Astrocyte (in vitro differentiated cells and primary cell): Measurements from ENCODE around the gene JAG2. TPM values are rescaled to one million over a fixed set of nuclear protein-coding genes. Genes with fewer than 3 reads are reported as not detected.
A peak's percentile ranks its signal among the peaks of the same experiment; 100 is the strongest.

Experiments
- DNase-seq: peaks from one replicate; pipeline ENCODE4 v3.0.0-alpha.2; 2010; ENCODE audit warnings: low read depth
- FAIRE-seq: peaks from 2 replicates; lab custom pipeline; 2011; peaks lifted over from hg19 to GRCh38; lab: Jason Lieb, UNC
- H2AFZ ChIP-seq: 2 replicates; pipeline ENCODE4 v1.6.0; 2012; ENCODE audit warnings: low read depth, low read length, inconsistent platforms
- H3K27ac ChIP-seq: 2 replicates; pipeline ENCODE4 v1.5.1; 2011; ENCODE audit warnings: low read depth, low read length, inconsistent platforms
- H3K27me3 ChIP-seq: 2 replicates; pipeline ENCODE4 v1.6.0; 2011; ENCODE audit warnings: low read length, inconsistent platforms; ENCODE audit not compliant: insufficient read depth
- H3K36me3 ChIP-seq: 2 replicates; pipeline ENCODE4 v1.5.1; 2011; ENCODE audit warnings: low read length, inconsistent platforms; ENCODE audit not compliant: insufficient read depth
- H3K4me1 ChIP-seq: 2 replicates; pipeline ENCODE4 v1.5.1; 2011; ENCODE audit warnings: low read length, inconsistent platforms; ENCODE audit not compliant: insufficient read depth
- H3K4me2 ChIP-seq: 2 replicates; pipeline ENCODE4 v1.6.0; 2012; ENCODE audit warnings: low read length, inconsistent platforms
- H3K4me3 ChIP-seq: 2 replicates; pipeline ENCODE4 v1.5.1; 2011; ENCODE audit warnings: low read depth, mild to moderate bottlenecking, low read length, inconsistent platforms; ENCODE audit not compliant: insufficient read depth
- H3K79me2 ChIP-seq: 2 replicates; pipeline ENCODE4 v1.6.0; 2012; ENCODE audit warnings: mild to moderate bottlenecking, low read length, inconsistent platforms; ENCODE audit not compliant: insufficient read depth
- H3K9ac ChIP-seq: 2 replicates; pipeline ENCODE4 v1.6.0; 2012; ENCODE audit warnings: mild to moderate bottlenecking, low read length, inconsistent platforms
- H3K9me3 ChIP-seq: 2 replicates; pipeline ENCODE4 v1.5.1; 2012; ENCODE audit warnings: low read depth, mild to moderate bottlenecking, low read length, inconsistent platforms; ENCODE audit not compliant: insufficient read depth
- H4K20me1 ChIP-seq: 2 replicates; pipeline ENCODE4 v1.6.0; 2012; ENCODE audit warnings: low read length, inconsistent platforms; ENCODE audit not compliant: insufficient read depth
- H3K27ac Mint-ChIP-seq: one replicate; pipeline ENCODE4 v1.8.0; 2021; ENCODE audit warnings: mild to moderate bottlenecking, mixed read lengths; ENCODE audit not compliant: unreplicated experiment
- H3K27me3 Mint-ChIP-seq: one replicate; pipeline ENCODE4 v1.8.0; 2021; ENCODE audit warnings: low read depth, mixed read lengths; ENCODE audit not compliant: unreplicated experiment
- H3K36me3 Mint-ChIP-seq: one replicate; pipeline ENCODE4 v1.8.0; 2021; ENCODE audit warnings: low read depth, mixed read lengths; ENCODE audit not compliant: unreplicated experiment
- H3K4me1 Mint-ChIP-seq: one replicate; pipeline ENCODE4 v1.8.0; 2021; ENCODE audit warnings: low read depth, mixed read lengths; ENCODE audit not compliant: unreplicated experiment
- H3K4me3 Mint-ChIP-seq: one replicate; pipeline ENCODE4 v1.8.0; 2021; ENCODE audit warnings: mild to moderate bottlenecking, moderate library complexity, mixed read lengths; ENCODE audit not compliant: unreplicated experiment
- H3K9me3 Mint-ChIP-seq: one replicate; pipeline ENCODE4 v1.8.0; 2021; ENCODE audit warnings: mild to moderate bottlenecking, mixed read lengths; ENCODE audit not compliant: unreplicated experiment
- EZH2 ChIP-seq: IDR thresholded peaks from 2 replicates; pipeline ENCODE4 v1.6.1; 2012; ENCODE audit warnings: mild to moderate bottlenecking, low read length, inconsistent platforms; ENCODE audit not compliant: insufficient read depth
- total RNA-seq: library from RNA; stranded (reverse); gene quantifications from 2 replicates; pipeline ENCODE4 v1.2.1, GENCODE V29; 2021
- TF ChIP-seq, protein P1 (sequence below): IDR thresholded peaks from 2 replicates; pipeline ENCODE4 v1.5.1; 2011; ENCODE audit warnings: low read depth, mild to moderate bottlenecking, inconsistent platforms, low read length, moderate library complexity; ENCODE audit not compliant: insufficient read depth

JAG2 gene
- total RNA-seq, 1 donor from 2014 or later: 6.6 TPM

DNA sequence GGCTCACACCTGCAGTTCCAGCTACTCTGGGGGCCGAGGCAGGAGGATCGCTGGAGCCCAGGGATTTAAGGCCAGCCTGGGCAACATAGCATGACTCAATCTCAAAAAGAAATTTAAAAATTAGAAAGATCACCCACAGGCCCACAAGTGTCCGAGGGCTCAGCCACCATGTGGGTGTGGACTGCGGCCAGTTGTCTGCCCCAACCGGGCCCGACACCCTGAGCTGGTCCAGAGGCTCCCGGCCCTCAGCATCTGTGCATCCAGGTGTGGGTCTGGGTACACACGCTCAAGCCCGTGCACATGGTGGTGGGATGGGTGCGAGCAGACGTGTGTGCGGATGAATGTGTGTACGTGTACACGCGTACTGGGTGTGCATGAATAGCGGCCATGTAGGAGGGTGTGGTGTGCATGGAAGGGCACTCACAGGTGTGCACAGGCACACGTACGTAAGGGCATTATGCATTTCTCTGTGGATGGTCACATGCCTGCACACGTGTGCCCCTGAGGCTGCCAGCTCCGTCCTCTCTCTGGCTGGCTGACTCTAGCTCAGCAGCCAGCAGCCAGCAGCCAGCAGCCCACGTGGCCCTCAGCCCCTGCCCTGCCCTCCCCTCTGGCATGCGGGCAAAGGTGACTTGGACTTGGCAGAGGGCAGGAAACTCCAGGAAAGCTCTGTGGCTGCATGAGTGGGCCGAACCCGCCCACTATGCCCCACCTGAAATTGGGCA lies 35.8 kb upstream of the JAG2 start:
- H3K36me3 ChIP-seq: no peaks in the 10 kb centered on the region
- no peak overlapping the region for H3K4me3 ChIP-seq
- H4K20me1 ChIP-seq: no peaks in the 10 kb centered on the region
- H3K9me3 ChIP-seq: no peaks in the 10 kb centered on the region
- no peaks in the 10 kb centered on the region for H3K27me3 ChIP-seq
- H3K79me2 ChIP-seq: no peaks in the 10 kb centered on the region
- no peaks in the 10 kb centered on the region for H3K4me1 ChIP-seq
- no peak for FAIRE-seq
- no peak overlapping the region for H3K27ac ChIP-seq
- no peaks in the 10 kb centered on the region for H3K9me3 Mint-ChIP-seq
- no peaks in the 10 kb centered on the region for H3K4me1 Mint-ChIP-seq
- H3K4me3 Mint-ChIP-seq: no peak overlapping the region
- no peak overlapping the region for H3K4me2 ChIP-seq
- no peak overlapping the region for H3K9ac ChIP-seq
- no peak overlapping the region for H3K27ac Mint-ChIP-seq
- peaks cover 15% of the 10 kb centered on the region for H3K27me3 Mint-ChIP-seq
- TF ChIP-seq, protein P1, sequence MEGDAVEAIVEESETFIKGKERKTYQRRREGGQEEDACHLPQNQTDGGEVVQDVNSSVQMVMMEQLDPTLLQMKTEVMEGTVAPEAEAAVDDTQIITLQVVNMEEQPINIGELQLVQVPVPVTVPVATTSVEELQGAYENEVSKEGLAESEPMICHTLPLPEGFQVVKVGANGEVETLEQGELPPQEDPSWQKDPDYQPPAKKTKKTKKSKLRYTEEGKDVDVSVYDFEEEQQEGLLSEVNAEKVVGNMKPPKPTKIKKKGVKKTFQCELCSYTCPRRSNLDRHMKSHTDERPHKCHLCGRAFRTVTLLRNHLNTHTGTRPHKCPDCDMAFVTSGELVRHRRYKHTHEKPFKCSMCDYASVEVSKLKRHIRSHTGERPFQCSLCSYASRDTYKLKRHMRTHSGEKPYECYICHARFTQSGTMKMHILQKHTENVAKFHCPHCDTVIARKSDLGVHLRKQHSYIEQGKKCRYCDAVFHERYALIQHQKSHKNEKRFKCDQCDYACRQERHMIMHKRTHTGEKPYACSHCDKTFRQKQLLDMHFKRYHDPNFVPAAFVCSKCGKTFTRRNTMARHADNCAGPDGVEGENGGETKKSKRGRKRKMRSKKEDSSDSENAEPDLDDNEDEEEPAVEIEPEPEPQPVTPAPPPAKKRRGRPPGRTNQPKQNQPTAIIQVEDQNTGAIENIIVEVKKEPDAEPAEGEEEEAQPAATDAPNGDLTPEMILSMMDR: no peak
- TF ChIP-seq EZH2: no peak
- no peak for DNase-seq
- H2AFZ ChIP-seq: no peak overlapping the region
- H3K36me3 Mint-ChIP-seq: no peaks in the 10 kb centered on the region

DNA sequence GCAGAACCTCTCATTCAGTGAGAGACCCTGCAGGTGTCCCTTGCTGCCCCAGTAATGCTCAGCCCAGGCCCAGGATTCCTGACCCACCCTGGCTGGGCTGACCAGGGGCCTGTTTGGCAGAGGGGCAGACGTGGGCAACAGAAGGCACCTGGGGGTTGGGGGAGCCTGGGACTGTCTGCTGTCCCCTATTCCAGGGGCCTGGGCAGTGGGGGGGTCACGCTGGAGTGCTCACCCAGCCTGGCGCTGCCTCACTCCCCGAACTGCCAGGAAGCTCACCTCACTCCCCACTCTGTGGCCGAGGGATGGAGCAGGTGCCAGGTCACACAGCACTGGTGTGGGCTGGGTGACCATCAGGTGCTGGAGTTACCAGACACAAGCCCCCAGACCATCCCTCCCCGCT lies 35.1 kb upstream of the JAG2 start:
- Histone ChIP-seq H3K4me3 (no peak overlapping the region), H3K9ac (no peak overlapping the region), H3K4me2 (no peak overlapping the region), H3K4me1 (peaks cover 4% of the 10 kb centered on the region), H3K9me3 (no peaks in the 10 kb centered on the region), H3K79me2 (no peaks in the 10 kb centered on the region), H3K27me3 (no peaks in the 10 kb centered on the region), H3K36me3 (no peaks in the 10 kb centered on the region), H4K20me1 (no peaks in the 10 kb centered on the region), H2AFZ (no peak overlapping the region), H3K27ac (no peak overlapping the region)
- no peak overlapping the region for H3K27ac Mint-ChIP-seq
- peaks cover 15% of the 10 kb centered on the region for H3K27me3 Mint-ChIP-seq
- no peak for DNase-seq
- peaks cover 2% of the 10 kb centered on the region for H3K4me1 Mint-ChIP-seq
- no peaks in the 10 kb centered on the region for H3K9me3 Mint-ChIP-seq
- no peaks in the 10 kb centered on the region for H3K36me3 Mint-ChIP-seq
- FAIRE-seq: no peak
- TF ChIP-seq, protein P1: no peak
- no peak for TF ChIP-seq EZH2
- H3K4me3 Mint-ChIP-seq: no peak overlapping the region

DNA sequence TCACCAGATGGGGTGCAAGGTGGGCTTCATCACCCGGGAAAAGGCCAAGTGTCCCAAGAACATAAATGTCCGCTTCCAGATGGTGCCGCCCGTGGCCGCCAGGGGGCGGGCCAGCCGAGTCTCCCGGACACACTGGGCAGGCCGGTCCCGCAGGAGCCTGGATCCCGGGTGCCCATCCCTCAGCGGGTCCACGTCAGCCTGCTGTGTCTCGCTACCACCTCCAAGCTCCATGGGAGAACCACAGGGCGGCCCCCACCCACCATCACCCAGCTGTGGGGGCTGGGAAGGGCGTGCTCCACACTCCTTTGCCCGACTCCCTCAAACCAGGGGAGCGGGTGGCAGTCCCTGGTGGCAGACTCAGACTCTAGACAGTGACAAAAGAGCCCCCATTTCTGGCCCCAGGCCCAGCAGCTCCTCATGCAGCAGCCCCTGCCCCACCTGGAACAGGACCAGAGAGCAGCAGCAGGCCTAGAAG lies 34.5 kb upstream of the JAG2 start:
- DNase-seq: peak; percentile 27
- Histone ChIP-seq H3K4me1 (peaks cover 4% of the 10 kb centered on the region), H3K36me3 (no peaks in the 10 kb centered on the region), H3K4me2 (peak overlapping the region; percentile 67), H3K9me3 (no peaks in the 10 kb centered on the region), H3K27me3 (peaks cover under 1% of the 10 kb centered on the region), H4K20me1 (no peaks in the 10 kb centered on the region), H3K4me3 (no peak overlapping the region), H3K79me2 (no peaks in the 10 kb centered on the region), H3K9ac (no peak overlapping the region), H2AFZ (peak overlapping the region; percentile 58), H3K27ac (no peak overlapping the region)
- no peak for FAIRE-seq
- Mint-ChIP-seq H3K9me3 (no peaks in the 10 kb centered on the region), H3K36me3 (no peaks in the 10 kb centered on the region), H3K27me3 (peaks cover 18% of the 10 kb centered on the region), H3K4me3 (no peak overlapping the region), H3K4me1 (peaks cover 2% of the 10 kb centered on the region), H3K27ac (no peak overlapping the region)
- no peak for TF ChIP-seq EZH2
- TF ChIP-seq, protein P1: peak; percentile 82
